Ovary (tissue), 9 donors: Measurements from ENCODE around the gene CLDN24. TPM values are rescaled to one million over a fixed set of nuclear protein-coding genes. Genes with fewer than 3 reads are reported as not detected.

Source experiments
- DNase-seq, 5 donors: peaks; one replicate each; pipeline ENCODE4 v3.0.0-alpha.2; 2019 to 2020
- H3K27ac ChIP-seq, 2 donors: fragments of 200-600 bp; one replicate each; pipeline versions ENCODE4 v1.5.1 to v1.8.0; 2019 to 2022
- H3K27me3 ChIP-seq: fragments of 200-600 bp; one replicate; pipeline ENCODE4 v1.8.0; 2022
- H3K36me3 ChIP-seq: fragments of 200-600 bp; sonication (generic); one replicate; pipeline ENCODE4 v1.5.1; 2019
- H3K4me1 ChIP-seq: one replicate; pipeline ENCODE4 v1.8.1; 2013; ENCODE audit warnings: mild to moderate bottlenecking, moderate library complexity; ENCODE audit not compliant: insufficient read depth
- H3K4me3 ChIP-seq: fragments of 200-600 bp; sonication (generic); one replicate; pipeline ENCODE4 v1.5.1; 2017
- H3K9me3 ChIP-seq, 2 donors: fragments of 200-600 bp in 1 of 2; sonication (generic) in 1 of 2; one replicate each; pipeline versions ENCODE4 v1.5.1 to v1.8.1; 2013 to 2019; ENCODE audit warnings: mild to moderate bottlenecking in 1 of 2, moderate library complexity in 1 of 2
- EP300 ChIP-seq: sonication (generic); formaldehyde crosslinking; IDR thresholded peaks from one replicate; pipeline ENCODE4 v1.6.1; 2017; ENCODE audit warnings: antibody characterized with exemption
- POLR2A ChIP-seq: fragments of 450-650 bp; IDR thresholded peaks from one replicate; pipeline ENCODE4 v1.6.1; 2017; ENCODE audit warnings: antibody characterized with exemption, mild to moderate bottlenecking, moderate library complexity
- WGBS, 3 donors: extraction: QIAGEN DNeasy Blood & Tissue Kit in 1 of 3; methylation state at CpG; one replicate each; pipeline versions ENCODE4 v1.1.5 to v1.1.7; 2013 to 2017; 5-methylcytosine and 5-hydroxymethylcytosine counted together
- intact Hi-C, 4 donors: fragments of 100-400 bp; cut with DNase I; formaldehyde crosslinking; loops; one replicate each; pipeline versions ENCODE4 v1.11.0 to v1.15.1; 2022 to 2023
- polyA plus RNA-seq, 2 donors: library from polyadenylated mRNA; stranded (reverse); fragments of 200-250 nt in 1 of 2; fragments of 350-450 nt in 1 of 2; fragmentation: Illumina TruSeq in 1 of 2; extraction: RNeasy Lipid Tissue Mini Kit (QIAGEN cat#74804) in 1 of 2; gene quantifications; one replicate each; pipeline ENCODE4 v1.2.3, GENCODE V29; 2013 to 2014
- total RNA-seq, 7 donors: library from RNA; depleted of rRNA in 2 of 7; stranded (reverse); fragments of >200 nt in 2 of 7; fragmentation: NEBNext Ultra II Directional in 3 of 7; extraction: Animal tissue kit (Norgen Biotek cat#: 25700) in 3 of 7; gene quantifications; one replicate each; pipeline versions ENCODE4 v1.1.0 to v1.2.4, GENCODE V29; 2016 to 2023
- TF ChIP-seq, protein P1 (sequence below), 3 donors: fragments of 450-650 bp in 2 of 3; fragments of 200-600 bp in 1 of 3; IDR thresholded peaks; one replicate each; pipeline versions ENCODE4 v1.5.1 to v1.8.0; 2016 to 2022; ENCODE audit warnings: antibody characterized with exemption in 3 of 3, mild to moderate bottlenecking in 1 of 3
- donor health status: DM: no; HTN: no; CAD: no; lungs with moderate emphysema.
- donor health status: DM: no; HTN: no; CAD: no.
- donor health status: Bipolar disorder and iron deficiency.
- donor health status: DM: yes; HTN: yes; CAD: no.
- donor health status: DM: no; HTN: no; CAD: no.
- donor health status: DM: yes; HTN: yes; CAD: no.

CLDN24 gene
- total and polyA plus RNA-seq, 9 donors, result not detected

DNA sequence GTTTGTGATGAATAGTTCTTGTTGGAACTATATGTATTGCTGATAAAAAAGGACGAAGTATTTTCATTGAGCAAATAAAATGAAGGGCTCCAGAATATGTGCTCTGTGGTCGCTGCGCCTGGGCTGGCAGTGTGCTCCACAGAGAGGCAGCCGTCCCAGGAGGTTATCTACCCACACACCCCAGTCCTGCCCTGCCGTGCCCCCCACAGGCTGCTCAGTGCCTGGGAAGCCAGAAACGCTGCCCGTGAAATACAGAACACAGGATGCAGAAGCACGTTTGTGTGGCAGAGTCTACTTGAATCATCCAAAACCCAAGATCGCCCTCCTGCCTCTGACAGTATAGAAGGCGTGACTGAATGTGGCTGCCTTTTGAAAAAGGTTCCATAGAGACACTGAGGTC, 3.6 kb downstream of the CLDN24 start:
- DNase-seq, result no peak
- H3K9me3 ChIP-seq, result no peaks in the 10 kb centered on the region
- H3K36me3 ChIP-seq, result no peaks in the 10 kb centered on the region
- H3K4me1 ChIP-seq, result peaks cover 1% of the 10 kb centered on the region
- WGBS, 3 donors, result 66 to 80% (median 67%) methylated on average over 10 of the region's 10 CpGs
- no peaks in the 10 kb centered on the region for H3K27me3 ChIP-seq
- no peak overlapping the region for H3K4me3 ChIP-seq
- no peak overlapping the region for H3K27ac ChIP-seq
- intact Hi-C loops, result no loop called here
- TF ChIP-seq POLR2A (no peak), EP300 (no peak)
- TF ChIP-seq, protein P1, sequence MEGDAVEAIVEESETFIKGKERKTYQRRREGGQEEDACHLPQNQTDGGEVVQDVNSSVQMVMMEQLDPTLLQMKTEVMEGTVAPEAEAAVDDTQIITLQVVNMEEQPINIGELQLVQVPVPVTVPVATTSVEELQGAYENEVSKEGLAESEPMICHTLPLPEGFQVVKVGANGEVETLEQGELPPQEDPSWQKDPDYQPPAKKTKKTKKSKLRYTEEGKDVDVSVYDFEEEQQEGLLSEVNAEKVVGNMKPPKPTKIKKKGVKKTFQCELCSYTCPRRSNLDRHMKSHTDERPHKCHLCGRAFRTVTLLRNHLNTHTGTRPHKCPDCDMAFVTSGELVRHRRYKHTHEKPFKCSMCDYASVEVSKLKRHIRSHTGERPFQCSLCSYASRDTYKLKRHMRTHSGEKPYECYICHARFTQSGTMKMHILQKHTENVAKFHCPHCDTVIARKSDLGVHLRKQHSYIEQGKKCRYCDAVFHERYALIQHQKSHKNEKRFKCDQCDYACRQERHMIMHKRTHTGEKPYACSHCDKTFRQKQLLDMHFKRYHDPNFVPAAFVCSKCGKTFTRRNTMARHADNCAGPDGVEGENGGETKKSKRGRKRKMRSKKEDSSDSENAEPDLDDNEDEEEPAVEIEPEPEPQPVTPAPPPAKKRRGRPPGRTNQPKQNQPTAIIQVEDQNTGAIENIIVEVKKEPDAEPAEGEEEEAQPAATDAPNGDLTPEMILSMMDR (IDR thresholded peaks at IDR 0.05), result no peak

DNA sequence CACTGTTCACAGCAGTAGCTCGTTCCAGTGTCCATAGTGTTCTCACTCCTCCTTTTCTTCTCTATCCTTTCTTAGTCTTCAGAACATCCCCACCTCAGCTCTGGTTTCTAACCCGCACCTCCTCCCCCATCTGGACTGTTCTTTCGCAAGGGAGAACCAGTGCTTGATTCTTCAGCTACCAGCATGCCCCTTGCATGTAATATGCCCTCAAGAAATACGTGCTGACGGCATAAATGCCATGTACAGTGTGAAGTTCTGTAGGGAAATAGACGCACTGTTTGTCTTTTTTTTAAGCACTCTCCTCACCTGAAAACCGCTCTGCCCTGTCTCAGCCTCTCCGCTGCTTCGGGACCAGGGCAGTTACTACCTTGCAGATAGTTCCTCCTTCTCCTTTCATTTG, 7.4 kb downstream of the CLDN24 start:
- Histone ChIP-seq H3K27me3 (no peaks in the 10 kb centered on the region), H3K27ac (no peak overlapping the region), H3K9me3 (no peaks in the 10 kb centered on the region), H3K4me3 (no peak overlapping the region), H3K36me3 (no peaks in the 10 kb centered on the region), H3K4me1 (peaks cover 1% of the 10 kb centered on the region)
- intact Hi-C loops, result no loop called here
- 95 to 98% (median 97%) methylated on average over 9 of the region's 9 CpGs for WGBS, 3 donors
- no peak for DNase-seq
- no peak for TF ChIP-seq EP300
- TF ChIP-seq, protein P1 (IDR thresholded peaks at IDR 0.05), result no peak
- TF ChIP-seq POLR2A, result no peak

DNA sequence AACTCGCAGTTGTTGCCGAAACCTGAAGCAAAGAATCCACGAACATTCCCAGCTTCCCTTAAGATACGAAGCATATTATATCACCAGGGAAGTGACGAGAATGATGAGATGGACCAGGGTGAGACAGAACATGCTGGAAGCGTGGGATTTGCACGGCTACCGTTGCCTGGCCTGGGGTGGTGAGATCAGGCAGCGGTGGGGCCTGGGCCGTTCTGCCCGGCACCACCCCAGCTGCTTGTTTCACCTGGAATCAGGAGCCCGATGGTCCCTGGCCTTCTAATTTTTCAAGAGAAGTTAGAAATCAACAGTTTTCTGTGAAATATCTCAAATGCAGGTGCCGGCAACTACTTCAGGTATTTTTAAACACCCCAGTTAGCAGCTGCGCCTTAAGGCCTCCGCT, 7.9 kb downstream of the CLDN24 start:
- Histone ChIP-seq H3K27me3 (no peaks in the 10 kb centered on the region), H3K4me3 (no peak overlapping the region), H3K36me3 (no peaks in the 10 kb centered on the region), H3K9me3 (no peaks in the 10 kb centered on the region), H3K27ac (no peak overlapping the region), H3K4me1 (peaks cover 1% of the 10 kb centered on the region)
- intact Hi-C loops, result no loop called here
- no peak for DNase-seq
- WGBS, 3 donors, result 95 to 96% (median 96%) methylated on average over 15 of the region's 15 CpGs
- TF ChIP-seq EP300 (no peak), POLR2A (no peak)

DNA sequence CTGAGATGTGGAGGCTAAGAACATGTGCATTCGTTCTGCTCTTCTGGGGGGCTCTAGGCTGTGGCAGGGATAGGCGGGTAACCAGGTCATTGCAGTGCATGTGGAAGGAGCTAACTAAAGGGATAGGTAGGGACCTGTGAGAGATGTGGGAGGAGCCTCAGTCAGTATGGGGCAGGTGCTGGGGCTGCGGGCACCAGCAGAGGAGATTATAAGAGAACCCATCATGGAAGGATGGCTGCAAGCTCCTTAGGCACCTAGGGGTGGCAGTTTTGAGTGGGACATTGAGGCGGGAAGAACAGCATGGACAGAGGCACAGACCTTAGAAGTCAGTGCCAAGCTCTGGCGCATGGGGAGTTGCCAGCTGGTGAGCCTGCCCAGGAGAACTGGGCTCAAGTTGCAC, 9.4 kb downstream of the CLDN24 start:
- TF ChIP-seq EP300, result no peak
- TF ChIP-seq, protein P1 (IDR thresholded peaks at IDR 0.05), result no peak
- TF ChIP-seq POLR2A, result no peak
- H3K4me3 ChIP-seq, result no peak overlapping the region
- no peak for DNase-seq
- intact Hi-C loops, result no loop called here
- no peak overlapping the region for H3K27ac ChIP-seq
- H3K36me3 ChIP-seq, result no peaks in the 10 kb centered on the region
- no peaks in the 10 kb centered on the region for H3K27me3 ChIP-seq
- H3K9me3 ChIP-seq, result no peaks in the 10 kb centered on the region
- 84 to 97% (median 87%) methylated on average over 5 of the region's 5 CpGs for WGBS, 3 donors
- H3K4me1 ChIP-seq, result peaks cover 1% of the 10 kb centered on the region

DNA sequence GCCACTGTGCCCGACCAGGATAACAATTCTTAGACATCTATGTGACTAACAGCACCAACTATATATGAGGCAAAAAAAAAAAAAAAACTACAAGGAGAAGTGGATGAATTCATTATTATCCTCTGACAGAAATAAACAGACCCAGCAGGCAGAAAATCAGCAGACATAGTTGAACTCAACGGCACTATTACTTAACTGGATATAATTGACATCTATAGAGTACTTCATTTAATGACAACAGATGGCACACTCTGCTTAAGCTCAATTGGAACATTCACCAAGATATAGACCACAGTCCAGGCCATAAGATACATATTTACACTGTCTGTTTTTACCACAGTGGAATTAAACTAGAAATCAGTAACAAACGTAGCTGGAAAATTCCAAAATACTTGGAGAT, 15.4 kb downstream of the CLDN24 start:
- Histone ChIP-seq H3K36me3 (no peaks in the 10 kb centered on the region), H3K4me3 (no peak overlapping the region), H3K27ac (no peak overlapping the region), H3K9me3 (no peaks in the 10 kb centered on the region), H3K27me3 (no peaks in the 10 kb centered on the region), H3K4me1 (no peaks in the 10 kb centered on the region)
- 61 to 71% (median 71%) methylated on average over 3 of the region's 3 CpGs for WGBS, 3 donors
- intact Hi-C loops, result no loop called here
- no peak for TF ChIP-seq POLR2A
- TF ChIP-seq, protein P1 (IDR thresholded peaks at IDR 0.05), result no peak
- no peak for TF ChIP-seq EP300
- DNase-seq, result no peak
